SK-N-SH (cell line): ENCODE measurements around the gene KCNIP4. TPM values are rescaled to one million over a fixed set of nuclear protein-coding genes. Genes with fewer than 3 reads are reported as not detected.

Experiments
- CTCF ChIA-PET: fragments of 300-600, 350-600 bp; formaldehyde crosslinking; extraction: SDS; loops from one replicate; lab custom pipeline; 2021; lab: Yijun Ruan, JAX
- POLR2A ChIA-PET: fragments of 350-600 bp; sonication (Branson Sonifier 250); formaldehyde crosslinking; extraction: SDS; loops from one replicate; lab custom pipeline; 2020; ENCODE audit warnings: antibody characterized with exemption, inconsistent platforms; lab: Yijun Ruan, JAX
- DNase-seq: peaks from one replicate; pipeline ENCODE4 v3.0.0; 2012
- H2AFZ ChIP-seq: fragments of 200-600 bp; sonication (generic); 2 replicates; pipeline ENCODE4 v1.8.1; 2016; ENCODE audit warnings: antibody characterized with exemption, mild to moderate bottlenecking, low read depth
- H3F3A ChIP-seq: fragments of 200-600 bp; sonication (generic); replicated peaks from 2 replicates; pipeline ENCODE3; 2016; ENCODE audit warnings: antibody characterized with exemption, mild to moderate bottlenecking; ENCODE audit not compliant: insufficient read depth
- H3K27ac ChIP-seq, 2 experiments: fragments of 200-500 bp in 1 of 2; fragments of 200-600 bp in 1 of 2; sonication (Bioruptor generic) in 1 of 2; sonication (generic), shearing (Covaris generic) in 1 of 2; 2 replicates each; pipeline versions ENCODE4 v1.5.1 to v1.6.1; 2014 to 2016; ENCODE audit warnings: low read depth in 2 of 2, inconsistent platforms in 1 of 2, low read length in 1 of 2, mild to moderate bottlenecking in 1 of 2, mixed read lengths in 1 of 2
- H3K27me3 ChIP-seq: fragments of 200-600 bp; sonication (generic), shearing (Covaris generic); 2 replicates; pipeline ENCODE4 v1.6.1; 2016; ENCODE audit warnings: mixed run types; ENCODE audit not compliant: insufficient read depth
- H3K36me3 ChIP-seq, 2 experiments: fragments of 200-500 bp in 1 of 2; fragments of 200-600 bp in 1 of 2; sonication (Bioruptor generic) in 1 of 2; sonication (generic) in 1 of 2; replicated peaks in 1 of 2; 2 replicates each; pipeline versions ENCODE3 to v1.5.1; 2014 to 2016; ENCODE audit warnings: low read length in 1 of 2, mild to moderate bottlenecking in 1 of 2; ENCODE audit not compliant: insufficient read depth in 2 of 2, control insufficient read depth in 1 of 2
- H3K4me1 ChIP-seq, 2 experiments: fragments of 200-500 bp in 1 of 2; fragments of 200-600 bp in 1 of 2; sonication (Bioruptor generic) in 1 of 2; sonication (generic), shearing (Covaris generic) in 1 of 2; 2 replicates each; pipeline versions ENCODE4 v1.5.1 to v1.6.1; 2014 to 2016; ENCODE audit warnings: low read depth in 1 of 2, low read length in 1 of 2, mixed run types in 1 of 2; ENCODE audit not compliant: insufficient read depth in 2 of 2, control insufficient read depth in 1 of 2
- H3K4me2 ChIP-seq: fragments of 200-600 bp; sonication (generic), shearing (Covaris generic); 2 replicates; pipeline ENCODE4 v1.6.1; 2017; ENCODE audit warnings: mixed run types
- H3K4me3 ChIP-seq, 2 experiments: fragments of 200-500 bp in 1 of 2; fragments of 200-600 bp in 1 of 2; sonication (Bioruptor generic) in 1 of 2; sonication (generic), shearing (Covaris generic) in 1 of 2; 2 replicates each; pipeline versions ENCODE4 v1.5.1 to v1.8.1; 2014 to 2016; ENCODE audit warnings: low read depth in 2 of 2, inconsistent platforms in 1 of 2, low read length in 1 of 2, mild to moderate bottlenecking in 1 of 2, mixed read lengths in 1 of 2, moderate library complexity in 1 of 2
- H3K79me2 ChIP-seq: fragments of 200-600 bp; sonication (generic); 2 replicates; pipeline ENCODE4 v1.8.1; 2017; ENCODE audit warnings: mild to moderate bottlenecking; ENCODE audit not compliant: insufficient read depth
- H3K9ac ChIP-seq: fragments of 200-600 bp; sonication (generic); 2 replicates; pipeline ENCODE4 v1.6.1; 2017; ENCODE audit warnings: mixed run types
- H3K9me2 ChIP-seq: fragments of 200-600 bp; sonication (generic); 2 replicates; pipeline ENCODE4 v1.6.1; 2017; ENCODE audit warnings: mixed run types
- H3K9me3 ChIP-seq: fragments of 200-600 bp; sonication (generic); 2 replicates; pipeline ENCODE4 v1.6.1; 2017; ENCODE audit warnings: mixed run types, mild to moderate bottlenecking, moderate library complexity
- H4K20me1 ChIP-seq: fragments of 200-600 bp; sonication (generic); 2 replicates; pipeline ENCODE4 v1.6.1; 2017; ENCODE audit warnings: mild to moderate bottlenecking, mixed run types; ENCODE audit not compliant: insufficient read depth
- FOSL2 ChIP-seq: IDR thresholded peaks from 2 replicates; pipeline ENCODE4 v1.4.0; 2012; ENCODE audit warnings: low read depth, mild to moderate bottlenecking, moderate library complexity, borderline replicate concordance
- FOXJ3 ChIP-seq: sonication (generic); formaldehyde crosslinking; IDR thresholded peaks from 2 replicates; pipeline ENCODE4 v1.5.1; 2020; ENCODE audit warnings: mild to moderate bottlenecking, missing genetic modification reagents
- JUND ChIP-seq: IDR thresholded peaks from 2 replicates; pipeline ENCODE4 v1.4.0; 2012
- MEF2A ChIP-seq: IDR thresholded peaks from 2 replicates; pipeline ENCODE4 v1.4.0; 2012; ENCODE audit warnings: low read depth, borderline replicate concordance
- NRF1 ChIP-seq: IDR thresholded peaks from 2 replicates; pipeline ENCODE4 v1.6.1; 2012; ENCODE audit warnings: low read depth, mild to moderate bottlenecking, low read length
- POLR2AphosphoS5 ChIP-seq: IDR thresholded peaks from 2 replicates; pipeline ENCODE4 v1.6.1; 2012; ENCODE audit warnings: low read depth, low read length
- RAD21 ChIP-seq: IDR thresholded peaks from 2 replicates; pipeline ENCODE4 v1.6.1; 2012; ENCODE audit warnings: mild to moderate bottlenecking, low read length
- RCOR1 ChIP-seq: fragments of 150-350 bp; IDR thresholded peaks from 2 replicates; pipeline ENCODE4 v1.6.1; 2017; ENCODE audit warnings: antibody characterized with exemption, low read length
- TAF1 ChIP-seq: IDR thresholded peaks from 2 replicates; pipeline ENCODE4 v1.6.1; 2012; ENCODE audit warnings: low read depth, mild to moderate bottlenecking, low read length, moderate library complexity, borderline replicate concordance
- TCF12 ChIP-seq: IDR thresholded peaks from 2 replicates; pipeline ENCODE4 v1.4.0; 2012
- TEAD4 ChIP-seq: IDR thresholded peaks from 2 replicates; pipeline ENCODE4 v1.4.0; 2012; ENCODE audit warnings: mild to moderate bottlenecking, borderline replicate concordance; ENCODE audit not compliant: insufficient read depth
- YY1 ChIP-seq: IDR thresholded peaks from 2 replicates; pipeline ENCODE4 v1.4.0; 2012; ENCODE audit warnings: low read depth, mild to moderate bottlenecking
- WGBS: methylation state at CpG from one replicate; pipeline ENCODE4 v1.1.6; 2017; ENCODE audit warnings: low lambda C conversion rate; 5-methylcytosine and 5-hydroxymethylcytosine counted together
- polyA plus RNA-seq, 3 experiments: library from polyadenylated mRNA; depleted of rRNA; stranded (reverse); fragments of >200 nt; gene quantifications; 2 replicates each; pipeline ENCODE4 v1.2.3, GENCODE V29; 2012
- TF ChIP-seq, protein P1 (sequence below): IDR thresholded peaks from 2 replicates; pipeline ENCODE4 v1.4.0; 2012; ENCODE audit warnings: low read depth
- TF ChIP-seq, protein P2 (sequence below): IDR thresholded peaks from 2 replicates; pipeline ENCODE4 v1.6.1; 2012; ENCODE audit warnings: mild to moderate bottlenecking, low read depth, low read length, moderate library complexity

Gene KCNIP4
- polyA plus RNA-seq, 1 of the 3 experiments (the other 2 are of a cell fraction) = 0.18 TPM

DNA sequence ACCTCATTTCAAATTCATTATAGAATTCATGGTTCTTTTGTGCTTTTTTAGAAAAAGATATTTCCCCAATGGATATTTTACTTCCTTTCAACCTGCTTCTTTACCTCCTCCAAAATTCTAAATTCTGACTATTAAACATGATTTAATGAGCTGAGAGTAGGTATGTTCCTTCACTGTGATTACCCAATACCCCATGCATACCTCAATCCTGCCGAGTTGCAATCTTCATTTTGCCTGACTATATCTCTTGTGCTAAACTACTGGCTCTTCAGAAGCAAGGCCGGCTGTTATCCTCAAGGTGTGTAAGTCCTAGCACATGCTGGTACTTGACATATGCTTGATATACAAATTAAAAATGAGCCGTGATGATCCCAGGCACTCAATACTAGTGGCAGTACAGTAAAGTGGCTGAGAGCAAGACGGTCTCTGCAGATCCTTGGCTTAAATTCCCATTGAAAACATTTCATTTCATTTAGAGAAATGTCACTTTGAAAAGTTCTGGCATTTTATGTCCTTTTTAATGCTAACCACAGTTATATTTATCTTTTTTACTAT lies 320.4 kb downstream of the KCNIP4 start:
- 48% methylated on average over 4 of the region's 4 CpGs for WGBS
- ChIA-PET CTCF (no interaction called here), POLR2A (no interaction called here)
- no peak overlapping the region for H3K9ac ChIP-seq
- H3F3A ChIP-seq = no peaks in the 10 kb centered on the region
- H3K36me3 ChIP-seq = no peaks in the 10 kb centered on the region
- H4K20me1 ChIP-seq = no peaks in the 10 kb centered on the region
- no peak overlapping the region for H3K4me2 ChIP-seq
- H3K4me3 ChIP-seq = no peak overlapping the region
- no peak for DNase-seq
- H3K4me1 ChIP-seq = no peaks in the 10 kb centered on the region
- TF ChIP-seq MEF2A = no peak
- TF ChIP-seq, protein P1, sequence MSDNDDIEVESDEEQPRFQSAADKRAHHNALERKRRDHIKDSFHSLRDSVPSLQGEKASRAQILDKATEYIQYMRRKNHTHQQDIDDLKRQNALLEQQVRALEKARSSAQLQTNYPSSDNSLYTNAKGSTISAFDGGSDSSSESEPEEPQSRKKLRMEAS = no peak
- no peaks in the 10 kb centered on the region for H3K9me2 ChIP-seq
- H3K27ac ChIP-seq = no peak overlapping the region
- H3K27me3 ChIP-seq = no peaks in the 10 kb centered on the region
- no peaks in the 10 kb centered on the region for H3K79me2 ChIP-seq
- no peaks in the 10 kb centered on the region for H3K9me3 ChIP-seq
- H2AFZ ChIP-seq = no peak overlapping the region

DNA sequence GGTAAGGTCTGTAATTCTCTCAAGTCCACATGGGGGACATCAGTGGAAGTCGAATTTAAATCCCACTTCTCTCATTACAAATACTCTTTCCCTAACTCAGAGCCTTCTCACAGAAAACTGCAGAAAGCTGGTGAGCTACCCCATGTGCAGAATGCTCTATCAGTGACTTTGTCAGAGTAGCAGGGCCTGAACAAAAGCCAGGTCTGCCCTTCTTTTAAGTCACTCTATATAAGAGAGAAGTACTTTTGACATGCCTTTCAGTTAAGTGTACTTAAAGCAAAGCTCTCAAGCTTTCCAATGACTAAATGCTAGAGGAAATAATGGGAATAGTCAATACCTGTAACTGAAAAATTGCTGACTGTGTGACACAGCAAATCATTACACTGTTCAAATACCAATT lies 323.1 kb downstream of the KCNIP4 start:
- WGBS = 11% methylated on average over 1 of the region's 1 CpG
- ChIA-PET CTCF (no interaction called here), POLR2A (no interaction called here)
- no peak overlapping the region for H2AFZ ChIP-seq
- H3K27ac ChIP-seq = no peak overlapping the region
- H3K79me2 ChIP-seq = no peaks in the 10 kb centered on the region
- H4K20me1 ChIP-seq = no peaks in the 10 kb centered on the region
- H3K4me1 ChIP-seq = no peaks in the 10 kb centered on the region
- no peak overlapping the region for H3K9ac ChIP-seq
- H3K9me3 ChIP-seq = no peaks in the 10 kb centered on the region
- TF ChIP-seq TEAD4 = no peak
- TF ChIP-seq FOXJ3 = no peak
- no peak for TF ChIP-seq POLR2AphosphoS5
- TF ChIP-seq RCOR1 = no peak
- TF ChIP-seq JUND = no peak
- TF ChIP-seq, protein P2, sequence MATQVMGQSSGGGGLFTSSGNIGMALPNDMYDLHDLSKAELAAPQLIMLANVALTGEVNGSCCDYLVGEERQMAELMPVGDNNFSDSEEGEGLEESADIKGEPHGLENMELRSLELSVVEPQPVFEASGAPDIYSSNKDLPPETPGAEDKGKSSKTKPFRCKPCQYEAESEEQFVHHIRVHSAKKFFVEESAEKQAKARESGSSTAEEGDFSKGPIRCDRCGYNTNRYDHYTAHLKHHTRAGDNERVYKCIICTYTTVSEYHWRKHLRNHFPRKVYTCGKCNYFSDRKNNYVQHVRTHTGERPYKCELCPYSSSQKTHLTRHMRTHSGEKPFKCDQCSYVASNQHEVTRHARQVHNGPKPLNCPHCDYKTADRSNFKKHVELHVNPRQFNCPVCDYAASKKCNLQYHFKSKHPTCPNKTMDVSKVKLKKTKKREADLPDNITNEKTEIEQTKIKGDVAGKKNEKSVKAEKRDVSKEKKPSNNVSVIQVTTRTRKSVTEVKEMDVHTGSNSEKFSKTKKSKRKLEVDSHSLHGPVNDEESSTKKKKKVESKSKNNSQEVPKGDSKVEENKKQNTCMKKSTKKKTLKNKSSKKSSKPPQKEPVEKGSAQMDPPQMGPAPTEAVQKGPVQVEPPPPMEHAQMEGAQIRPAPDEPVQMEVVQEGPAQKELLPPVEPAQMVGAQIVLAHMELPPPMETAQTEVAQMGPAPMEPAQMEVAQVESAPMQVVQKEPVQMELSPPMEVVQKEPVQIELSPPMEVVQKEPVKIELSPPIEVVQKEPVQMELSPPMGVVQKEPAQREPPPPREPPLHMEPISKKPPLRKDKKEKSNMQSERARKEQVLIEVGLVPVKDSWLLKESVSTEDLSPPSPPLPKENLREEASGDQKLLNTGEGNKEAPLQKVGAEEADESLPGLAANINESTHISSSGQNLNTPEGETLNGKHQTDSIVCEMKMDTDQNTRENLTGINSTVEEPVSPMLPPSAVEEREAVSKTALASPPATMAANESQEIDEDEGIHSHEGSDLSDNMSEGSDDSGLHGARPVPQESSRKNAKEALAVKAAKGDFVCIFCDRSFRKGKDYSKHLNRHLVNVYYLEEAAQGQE = no peak
- no peak for TF ChIP-seq TAF1
- no peak for TF ChIP-seq RAD21
- no peak for TF ChIP-seq YY1
- TF ChIP-seq TCF12 = no peak
- TF ChIP-seq NRF1 = no peak
- no peak for TF ChIP-seq FOSL2
- no peaks in the 10 kb centered on the region for H3F3A ChIP-seq
- no peaks in the 10 kb centered on the region for H3K9me2 ChIP-seq
- H3K4me3 ChIP-seq = no peak overlapping the region
- no peaks in the 10 kb centered on the region for H3K27me3 ChIP-seq
- no peak for DNase-seq
- no peaks in the 10 kb centered on the region for H3K36me3 ChIP-seq
- H3K4me2 ChIP-seq = no peak overlapping the region
